A549 (cell line): Measurements from ENCODE around the gene VWA5B2. TPM values are rescaled to one million over a fixed set of nuclear protein-coding genes. Genes with fewer than 3 reads are reported as not detected.
A peak's percentile ranks its signal among the peaks of the same experiment; 100 is the strongest.
"Not testable (repeated sequence)": the region's sequence is repeated elsewhere in the genome, so short reads cannot be mapped to it uniquely, and the experiment has no call there.

Source experiments
- ATAC-seq, 2 experiments: fragments of 200-7000 bp in 1 of 2; fragments of >200 bp in 1 of 2; cut with Nextera tagmentation in 1 of 2; cut with Tn5 transposase in 1 of 2; 3 replicates each; pipeline versions ENCODE4 v1.8.0 to v1.9.1; 2018 to 2020; ENCODE audit warnings: mild to moderate bottlenecking in 1 of 2, moderate library complexity in 1 of 2
- CTCF ChIA-PET: fragments of 300-600 bp; sonication (Branson Sonifier 250); formaldehyde crosslinking; extraction: SDS; loops from one replicate; lab custom pipeline; 2021; ENCODE audit warnings: antibody characterized with exemption, inconsistent platforms; lab: Yijun Ruan, JAX
- POLR2A ChIA-PET: fragments of 350-600 bp; formaldehyde crosslinking; extraction: SDS; loops from one replicate; lab custom pipeline; 2021; ENCODE audit warnings: antibody characterized with exemption, inconsistent platforms; lab: Yijun Ruan, JAX
- DNase-seq, 2 experiments: peaks; one replicate each; pipeline versions ENCODE4 v3.0.0 to v3.0.0-alpha.2; 2011 to 2016; ENCODE audit warnings: low read depth in 1 of 2, low spot score in 1 of 2
- FAIRE-seq: peaks from 2 replicates; lab custom pipeline; 2011; peaks lifted over from hg19 to GRCh38; lab: Jason Lieb, UNC
- H3K27ac ChIP-seq, 2 experiments: fragments of >200 bp; sonication (Bioruptor Twin); formaldehyde crosslinking; 3 replicates each; pipeline ENCODE4 v1.5.1; 2016 to 2017
- H3K4me1 ChIP-seq: fragments of >200 bp; sonication (Bioruptor Twin); formaldehyde crosslinking; 3 replicates; pipeline ENCODE4 v1.6.1; 2016
- H3K4me2 ChIP-seq: fragments of >200 bp; sonication (Bioruptor Twin); formaldehyde crosslinking; 3 replicates; pipeline ENCODE4 v1.6.1; 2016
- H3K4me3 ChIP-seq: fragments of >200 bp; sonication (Bioruptor Twin); formaldehyde crosslinking; 3 replicates; pipeline ENCODE4 v1.5.1; 2016
- H3K9me3 ChIP-seq: fragments of >200 bp; sonication (Bioruptor Twin); formaldehyde crosslinking; 3 replicates; pipeline ENCODE4 v1.6.1; 2016
- BHLHE40 ChIP-seq: IDR thresholded peaks from 2 replicates; pipeline ENCODE4 v1.6.1; 2012; ENCODE audit warnings: low read depth, low read length, inconsistent platforms
- CBX2 ChIP-seq: fragments of 200-600 bp; sonication (generic); IDR thresholded peaks from 2 replicates; pipeline ENCODE4 v1.6.1; 2016; ENCODE audit warnings: low read depth, mild to moderate bottlenecking, borderline replicate concordance
- EHF ChIP-seq: fragments of 250-450 bp; sonication (Bioruptor Pico); IDR thresholded peaks from 2 replicates; pipeline ENCODE4 v1.5.0; 2020; ENCODE audit warnings: mild to moderate bottlenecking
- EHMT2 ChIP-seq: fragments of 200-600 bp; sonication (generic); IDR thresholded peaks from 2 replicates; pipeline ENCODE4 v1.6.1; 2016; ENCODE audit warnings: antibody characterized with exemption, low read depth, mild to moderate bottlenecking, moderate library complexity
- EP300 ChIP-seq, 2 experiments: fragments of >200 bp; sonication (Bioruptor Twin); formaldehyde crosslinking; IDR thresholded peaks; 2 replicates in 1 of 2; 3 replicates in 1 of 2; pipeline ENCODE4 v1.6.1; 2016 to 2017
- ESRRA ChIP-seq: fragments of 150-350 bp; IDR thresholded peaks from 2 replicates; pipeline ENCODE4 v1.6.1; 2014; ENCODE audit warnings: mild to moderate bottlenecking, low read length, borderline replicate concordance
- FOSB ChIP-seq: fragments of 250-450 bp; sonication (Bioruptor Pico); IDR thresholded peaks from 2 replicates; pipeline ENCODE4 v1.5.0; 2020; ENCODE audit warnings: mild to moderate bottlenecking, moderate library complexity
- FOXS1 ChIP-seq: fragments of 250-450 bp; sonication (Bioruptor Pico); IDR thresholded peaks from 2 replicates; pipeline ENCODE4 v1.5.0; 2020; ENCODE audit warnings: mild to moderate bottlenecking, moderate library complexity
- HDAC2 ChIP-seq: fragments of 200-600 bp; sonication (generic); IDR thresholded peaks from 2 replicates; pipeline ENCODE4 v1.6.1; 2016
- NPAS2 ChIP-seq: fragments of 250-450 bp; sonication (Bioruptor Pico); IDR thresholded peaks from 2 replicates; pipeline ENCODE4 v1.8.0; 2022; ENCODE audit warnings: mild to moderate bottlenecking, moderate library complexity, borderline replicate concordance
- RFX5 ChIP-seq: fragments of 450-650 bp; IDR thresholded peaks from 2 replicates; pipeline ENCODE4 v1.7.1; 2014; ENCODE audit warnings: antibody characterized with exemption, mild to moderate bottlenecking, moderate library complexity
- RNF2 ChIP-seq: fragments of 200-600 bp; sonication (generic); IDR thresholded peaks from 2 replicates; pipeline ENCODE4 v1.6.1; 2016; ENCODE audit warnings: low read depth, mild to moderate bottlenecking, antibody characterized with exemption, moderate library complexity, borderline replicate concordance
- ZFP36 ChIP-seq: fragments of 450-650 bp; IDR thresholded peaks from 2 replicates; pipeline ENCODE4 v1.6.1; 2014; ENCODE audit warnings: borderline replicate concordance; ENCODE audit not compliant: partially characterized antibody
- WGBS: methylation state at CpG from one replicate; pipeline ENCODE4 v1.1.6; 2017; ENCODE audit errors: missing lambda C conversion rate; 5-methylcytosine and 5-hydroxymethylcytosine counted together
- polyA plus RNA-seq, 4 experiments: library from polyadenylated mRNA; depleted of rRNA in 3 of 4; stranded (reverse); fragments of >200 nt; fragmentation: RNase III in 1 of 4; extraction: RNeasy Plus Mini Kit Qiagen cat#74134 plus additional on column Dnase treatment in 1 of 4; gene quantifications; 2 replicates in 3 of 4; 3 replicates in 1 of 4; pipeline ENCODE4 v1.2.3, GENCODE V29; 2011 to 2017
- TF ChIP-seq, protein P1 (sequence below): fragments of 250-450 bp; sonication (Bioruptor Pico); IDR thresholded peaks from 2 replicates; pipeline ENCODE4 v1.5.0; 2021; ENCODE audit warnings: mild to moderate bottlenecking, moderate library complexity, borderline replicate concordance
- TF ChIP-seq, protein P2 (sequence below): fragments of 200-600 bp; sonication (generic); IDR thresholded peaks from 2 replicates; pipeline ENCODE4 v1.6.1; 2016; ENCODE audit warnings: antibody characterized with exemption, mild to moderate bottlenecking, moderate library complexity
- TF ChIP-seq, protein P3 (sequence below): fragments of >200 bp; sonication (Bioruptor Twin); formaldehyde crosslinking; IDR thresholded peaks from 3 replicates; pipeline ENCODE4 v1.5.1; 2016

Gene VWA5B2
- polyA plus RNA-seq, 2 of the 4 experiments (the other 2 are of a cell fraction) = 0.37 to 0.48 TPM

DNA sequence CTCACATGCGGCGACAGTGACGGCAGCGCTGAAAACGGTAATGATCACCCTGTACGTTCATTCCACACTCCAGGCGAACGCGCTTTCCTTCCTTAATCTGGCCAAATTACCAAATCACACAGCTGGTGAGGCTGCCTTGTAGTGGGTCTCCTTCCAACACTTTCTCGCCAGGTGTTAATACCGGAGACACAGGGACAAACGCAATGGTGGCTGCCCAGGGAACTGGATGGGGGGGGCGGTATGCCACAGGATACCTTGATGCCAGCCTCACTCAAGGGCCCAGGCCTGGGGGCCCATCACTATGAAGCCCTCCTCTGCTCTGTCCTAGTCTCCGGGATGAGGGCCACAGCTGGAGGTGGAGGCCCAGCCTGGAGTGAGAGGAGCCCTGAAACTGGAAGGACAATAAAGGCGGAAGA, 33.4 kb downstream of the VWA5B2 start:
- ATAC-seq (no peak), DNase-seq (no peak), FAIRE-seq (no peak)
- no peak for TF ChIP-seq BHLHE40
- no peak for TF ChIP-seq HDAC2
- TF ChIP-seq, protein P1, sequence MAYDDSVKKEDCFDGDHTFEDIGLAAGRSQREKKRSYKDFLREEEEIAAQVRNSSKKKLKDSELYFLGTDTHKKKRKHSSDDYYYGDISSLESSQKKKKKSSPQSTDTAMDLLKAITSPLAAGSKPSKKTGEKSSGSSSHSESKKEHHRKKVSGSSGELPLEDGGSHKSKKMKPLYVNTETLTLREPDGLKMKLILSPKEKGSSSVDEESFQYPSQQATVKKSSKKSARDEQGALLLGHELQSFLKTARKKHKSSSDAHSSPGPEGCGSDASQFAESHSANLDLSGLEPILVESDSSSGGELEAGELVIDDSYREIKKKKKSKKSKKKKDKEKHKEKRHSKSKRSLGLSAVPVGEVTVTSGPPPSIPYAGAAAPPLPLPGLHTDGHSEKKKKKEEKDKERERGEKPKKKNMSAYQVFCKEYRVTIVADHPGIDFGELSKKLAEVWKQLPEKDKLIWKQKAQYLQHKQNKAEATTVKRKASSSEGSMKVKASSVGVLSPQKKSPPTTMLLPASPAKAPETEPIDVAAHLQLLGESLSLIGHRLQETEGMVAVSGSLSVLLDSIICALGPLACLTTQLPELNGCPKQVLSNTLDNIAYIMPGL (CRISPR knock-in tag) = no peak
- TF ChIP-seq EP300 (IDR thresholded peaks at IDR 0.05) = no peak
- TF ChIP-seq ESRRA = no peak
- ChIA-PET POLR2A (interaction anchor here (0.7 kb wide), 1 partner anchor 1233 kb away, joined by 8 read pairs; no protein-coding TSS in a partner anchor), CTCF (interaction anchor here (5.5 kb wide), 1 partner anchor 13 kb away, joined by 27 read pairs; the partner anchor contains the start of gene EEF1AKMT4)
- Histone ChIP-seq H3K4me1 (peaks cover 13% of the 10 kb centered on the region; the same call in 1 of the 3 replicates), H3K4me2 (peak overlapping the region; percentile 99; the same call in 1 of the 3 replicates), H3K27ac (no peak overlapping the region), H3K4me3 (no peak overlapping the region), H3K9me3 (no peaks in the 10 kb centered on the region)
- 77% methylated on average over 11 of the region's 15 CpGs for WGBS

DNA sequence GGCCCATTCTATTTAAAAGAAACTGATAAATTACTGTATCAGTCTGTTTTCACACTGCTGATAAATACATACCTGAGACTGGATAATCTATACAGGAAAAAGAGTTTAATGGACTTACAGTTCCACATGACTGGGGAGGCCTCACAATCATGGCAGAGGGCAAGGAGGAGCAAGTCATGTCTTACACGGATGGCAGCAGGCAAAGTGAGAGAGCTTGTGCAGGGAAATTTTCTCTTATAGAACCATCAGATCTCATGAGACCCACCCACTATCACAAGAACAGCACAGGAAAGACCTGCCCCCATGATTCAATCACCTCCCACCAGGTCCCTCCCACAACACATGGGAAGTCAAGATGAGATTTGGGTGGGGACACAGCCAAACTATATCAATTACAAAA, 37.9 kb downstream of the VWA5B2 start:
- POLR2A ChIA-PET, H3K4me3 ChIP-seq, DNase-seq, H3K4me1 ChIP-seq, H3K27ac ChIP-seq, ATAC-seq, FAIRE-seq, CTCF ChIA-PET, H3K9me3 ChIP-seq, H3K4me2 ChIP-seq: not testable (repeated sequence)
- 94% methylated on average over 1 of the region's 1 CpG for WGBS

DNA sequence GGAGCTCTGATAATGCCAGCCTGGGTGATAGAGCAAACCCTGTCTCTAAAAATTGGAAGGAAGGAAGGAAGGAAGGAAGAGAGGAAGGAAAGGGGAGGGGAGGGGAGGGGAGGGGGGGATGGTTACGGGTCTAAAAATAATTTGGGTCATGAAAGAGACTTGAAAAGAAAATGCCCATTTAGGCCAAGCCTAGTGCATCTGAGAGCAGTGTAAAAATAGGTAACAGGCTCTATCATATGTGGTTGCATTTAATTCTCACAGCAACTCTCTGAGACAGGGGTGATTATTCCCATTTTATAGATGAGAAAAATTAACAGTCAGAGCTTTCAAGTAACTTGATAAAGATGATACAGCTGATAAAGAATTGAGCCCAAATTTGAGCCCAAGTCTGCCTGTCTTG, 42.9 kb downstream of the VWA5B2 start:
- 15% methylated on average over 1 of the region's 1 CpG for WGBS
- CTCF ChIA-PET = interaction anchor here (0.6 to 1.6 kb wide), 3 partner anchors 17 to 377 kb away, joined by 3 to 7 read pairs (median 3); no protein-coding TSS in a partner anchor

More for the DNA sequence above, 42.9 kb downstream of the VWA5B2 start:
- DNase-seq = no peak
- POLR2A ChIA-PET = interaction anchor here (0.6 kb wide), 1 partner anchor 119 kb away, joined by 8 read pairs; no protein-coding TSS in a partner anchor
- no peak for ATAC-seq
- TF ChIP-seq ZFP36 (no peak), EHMT2 (no peak), NPAS2 (CRISPR knock-in tag) (no peak), EHF (CRISPR knock-in tag) (no peak), RNF2 (no peak), CBX2 (no peak), FOSB (CRISPR knock-in tag) (no peak), RFX5 (no peak), FOXS1 (no peak)
- TF ChIP-seq, protein P2, sequence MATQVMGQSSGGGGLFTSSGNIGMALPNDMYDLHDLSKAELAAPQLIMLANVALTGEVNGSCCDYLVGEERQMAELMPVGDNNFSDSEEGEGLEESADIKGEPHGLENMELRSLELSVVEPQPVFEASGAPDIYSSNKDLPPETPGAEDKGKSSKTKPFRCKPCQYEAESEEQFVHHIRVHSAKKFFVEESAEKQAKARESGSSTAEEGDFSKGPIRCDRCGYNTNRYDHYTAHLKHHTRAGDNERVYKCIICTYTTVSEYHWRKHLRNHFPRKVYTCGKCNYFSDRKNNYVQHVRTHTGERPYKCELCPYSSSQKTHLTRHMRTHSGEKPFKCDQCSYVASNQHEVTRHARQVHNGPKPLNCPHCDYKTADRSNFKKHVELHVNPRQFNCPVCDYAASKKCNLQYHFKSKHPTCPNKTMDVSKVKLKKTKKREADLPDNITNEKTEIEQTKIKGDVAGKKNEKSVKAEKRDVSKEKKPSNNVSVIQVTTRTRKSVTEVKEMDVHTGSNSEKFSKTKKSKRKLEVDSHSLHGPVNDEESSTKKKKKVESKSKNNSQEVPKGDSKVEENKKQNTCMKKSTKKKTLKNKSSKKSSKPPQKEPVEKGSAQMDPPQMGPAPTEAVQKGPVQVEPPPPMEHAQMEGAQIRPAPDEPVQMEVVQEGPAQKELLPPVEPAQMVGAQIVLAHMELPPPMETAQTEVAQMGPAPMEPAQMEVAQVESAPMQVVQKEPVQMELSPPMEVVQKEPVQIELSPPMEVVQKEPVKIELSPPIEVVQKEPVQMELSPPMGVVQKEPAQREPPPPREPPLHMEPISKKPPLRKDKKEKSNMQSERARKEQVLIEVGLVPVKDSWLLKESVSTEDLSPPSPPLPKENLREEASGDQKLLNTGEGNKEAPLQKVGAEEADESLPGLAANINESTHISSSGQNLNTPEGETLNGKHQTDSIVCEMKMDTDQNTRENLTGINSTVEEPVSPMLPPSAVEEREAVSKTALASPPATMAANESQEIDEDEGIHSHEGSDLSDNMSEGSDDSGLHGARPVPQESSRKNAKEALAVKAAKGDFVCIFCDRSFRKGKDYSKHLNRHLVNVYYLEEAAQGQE = no peak
- TF ChIP-seq, protein P3, sequence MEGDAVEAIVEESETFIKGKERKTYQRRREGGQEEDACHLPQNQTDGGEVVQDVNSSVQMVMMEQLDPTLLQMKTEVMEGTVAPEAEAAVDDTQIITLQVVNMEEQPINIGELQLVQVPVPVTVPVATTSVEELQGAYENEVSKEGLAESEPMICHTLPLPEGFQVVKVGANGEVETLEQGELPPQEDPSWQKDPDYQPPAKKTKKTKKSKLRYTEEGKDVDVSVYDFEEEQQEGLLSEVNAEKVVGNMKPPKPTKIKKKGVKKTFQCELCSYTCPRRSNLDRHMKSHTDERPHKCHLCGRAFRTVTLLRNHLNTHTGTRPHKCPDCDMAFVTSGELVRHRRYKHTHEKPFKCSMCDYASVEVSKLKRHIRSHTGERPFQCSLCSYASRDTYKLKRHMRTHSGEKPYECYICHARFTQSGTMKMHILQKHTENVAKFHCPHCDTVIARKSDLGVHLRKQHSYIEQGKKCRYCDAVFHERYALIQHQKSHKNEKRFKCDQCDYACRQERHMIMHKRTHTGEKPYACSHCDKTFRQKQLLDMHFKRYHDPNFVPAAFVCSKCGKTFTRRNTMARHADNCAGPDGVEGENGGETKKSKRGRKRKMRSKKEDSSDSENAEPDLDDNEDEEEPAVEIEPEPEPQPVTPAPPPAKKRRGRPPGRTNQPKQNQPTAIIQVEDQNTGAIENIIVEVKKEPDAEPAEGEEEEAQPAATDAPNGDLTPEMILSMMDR = no peak
- TF ChIP-seq, all 56 proteins: peak for 0
- no peak for FAIRE-seq
- no peak overlapping the region for H3K4me2 ChIP-seq
- no peaks in the 10 kb centered on the region for H3K9me3 ChIP-seq
- no peak overlapping the region for H3K4me3 ChIP-seq
- no peaks in the 10 kb centered on the region for H3K4me1 ChIP-seq
- no peak overlapping the region for H3K27ac ChIP-seq
